Measurements from ENCODE around the gene NRAP.

- TF ChIP-seq CTCF (IDR thresholded peaks at IDR 0.05) (no peak), POLR2A (IDR thresholded peaks at IDR 0.05) (no peak), EP300 (IDR thresholded peaks at IDR 0.05) (no peak)
Observed at GRCh38 chr10:113644185-113645120, 19.4 kb downstream of the NRAP start.
